Measurements from ENCODE around the gene CUTA.

CUTA gene

DNA sequence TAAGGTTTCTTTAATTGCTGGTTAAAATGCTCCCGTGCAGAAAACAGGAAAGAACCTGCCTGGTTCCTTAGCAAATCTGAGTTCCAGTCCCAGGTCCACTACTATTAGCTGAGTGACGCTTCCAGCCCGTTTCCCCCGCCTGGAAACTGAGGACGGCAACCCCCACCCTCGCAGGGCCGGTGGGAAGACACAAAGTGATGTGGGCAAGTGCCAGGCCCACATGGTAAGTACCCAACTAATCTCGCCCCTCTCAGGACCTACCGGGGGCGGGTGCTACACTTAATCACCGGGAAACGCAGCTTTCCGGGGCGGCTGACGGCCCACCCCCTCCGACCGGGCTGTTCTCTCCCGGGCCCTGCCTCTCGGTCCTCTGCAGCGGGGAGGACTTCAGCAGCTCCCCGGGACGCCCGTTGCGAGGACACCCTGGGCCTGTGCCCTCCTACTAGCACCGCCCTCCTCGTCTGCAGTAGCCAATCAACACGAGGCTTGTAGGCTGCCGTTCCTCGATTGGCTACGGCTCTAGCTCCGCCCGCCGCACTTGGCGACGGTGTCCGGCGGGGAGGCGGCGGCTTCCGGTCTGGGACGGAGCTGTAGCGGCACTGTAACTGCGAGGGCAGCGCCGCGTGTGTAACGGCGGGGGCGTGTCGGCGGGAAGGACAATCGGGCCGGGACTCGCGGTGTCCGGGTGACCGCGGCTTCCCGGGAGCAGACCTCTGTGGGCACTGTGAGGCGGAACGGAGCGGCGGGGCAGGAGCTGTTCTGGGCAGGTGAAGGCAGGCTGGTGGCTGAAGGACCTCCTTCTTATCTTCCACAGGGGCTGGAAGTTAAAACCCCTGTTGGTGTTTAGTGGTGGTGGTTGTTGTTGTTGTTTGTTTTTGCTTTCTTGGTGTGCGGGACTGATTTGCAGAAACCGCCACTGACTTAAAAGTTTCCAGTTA, 36.4 kb upstream of the CUTA start, which contains the start of gene ZBTB9 (continued):
- TF ChIP-seq, protein P1, sequence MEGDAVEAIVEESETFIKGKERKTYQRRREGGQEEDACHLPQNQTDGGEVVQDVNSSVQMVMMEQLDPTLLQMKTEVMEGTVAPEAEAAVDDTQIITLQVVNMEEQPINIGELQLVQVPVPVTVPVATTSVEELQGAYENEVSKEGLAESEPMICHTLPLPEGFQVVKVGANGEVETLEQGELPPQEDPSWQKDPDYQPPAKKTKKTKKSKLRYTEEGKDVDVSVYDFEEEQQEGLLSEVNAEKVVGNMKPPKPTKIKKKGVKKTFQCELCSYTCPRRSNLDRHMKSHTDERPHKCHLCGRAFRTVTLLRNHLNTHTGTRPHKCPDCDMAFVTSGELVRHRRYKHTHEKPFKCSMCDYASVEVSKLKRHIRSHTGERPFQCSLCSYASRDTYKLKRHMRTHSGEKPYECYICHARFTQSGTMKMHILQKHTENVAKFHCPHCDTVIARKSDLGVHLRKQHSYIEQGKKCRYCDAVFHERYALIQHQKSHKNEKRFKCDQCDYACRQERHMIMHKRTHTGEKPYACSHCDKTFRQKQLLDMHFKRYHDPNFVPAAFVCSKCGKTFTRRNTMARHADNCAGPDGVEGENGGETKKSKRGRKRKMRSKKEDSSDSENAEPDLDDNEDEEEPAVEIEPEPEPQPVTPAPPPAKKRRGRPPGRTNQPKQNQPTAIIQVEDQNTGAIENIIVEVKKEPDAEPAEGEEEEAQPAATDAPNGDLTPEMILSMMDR (tag by site-specific recombination; IDR thresholded peaks at IDR 0.05): peak; percentile 24; the same call in 1 of the 2 replicates
- TF ChIP-seq, protein P2, sequence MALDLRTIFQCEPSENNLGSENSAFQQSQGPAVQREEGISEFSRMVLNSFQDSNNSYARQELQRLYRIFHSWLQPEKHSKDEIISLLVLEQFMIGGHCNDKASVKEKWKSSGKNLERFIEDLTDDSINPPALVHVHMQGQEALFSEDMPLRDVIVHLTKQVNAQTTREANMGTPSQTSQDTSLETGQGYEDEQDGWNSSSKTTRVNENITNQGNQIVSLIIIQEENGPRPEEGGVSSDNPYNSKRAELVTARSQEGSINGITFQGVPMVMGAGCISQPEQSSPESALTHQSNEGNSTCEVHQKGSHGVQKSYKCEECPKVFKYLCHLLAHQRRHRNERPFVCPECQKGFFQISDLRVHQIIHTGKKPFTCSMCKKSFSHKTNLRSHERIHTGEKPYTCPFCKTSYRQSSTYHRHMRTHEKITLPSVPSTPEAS (tag by site-specific recombination; IDR thresholded peaks at IDR 0.05): no peak
- TF ChIP-seq ZNF121 (tag by site-specific recombination; IDR thresholded peaks at IDR 0.05) (0 out of 2 replicates have a peak, but pooled peaks have one; percentile 58), ZNF626 (tag by site-specific recombination; IDR thresholded peaks at IDR 0.05) (no peak), ZNF521 (tag by site-specific recombination; IDR thresholded peaks at IDR 0.05) (no peak), OVOL3 (tag by site-specific recombination; IDR thresholded peaks at IDR 0.05) (no peak; the same call in 1 of the 2 replicates), ZBTB20 (tag by site-specific recombination; IDR thresholded peaks at IDR 0.05) (peak; percentile 94), RBAK (tag by site-specific recombination; IDR thresholded peaks at IDR 0.05) (no peak), ZNF302 (tag by site-specific recombination; IDR thresholded peaks at IDR 0.05; ENCODE audit: low read depth) (no peak), ZNF341 (tag by site-specific recombination; IDR thresholded peaks at IDR 0.05; ENCODE audit: low read depth) (peak; percentile 98), ZNF701 (tag by site-specific recombination; IDR thresholded peaks at IDR 0.05) (no peak), ZNF777 (tag by site-specific recombination; IDR thresholded peaks at IDR 0.05; ENCODE audit: borderline replicate concordance) (no peak), GFI1B (tag by site-specific recombination; IDR thresholded peaks at IDR 0.05) (no peak), ZNF169 (tag by site-specific recombination; IDR thresholded peaks at IDR 0.05) (no peak), ZNF366 (tag by site-specific recombination; conservative IDR thresholded peaks at IDR 0.05) (no peak), REPIN1 (tag by site-specific recombination; IDR thresholded peaks at IDR 0.05; ENCODE audit: low read depth) (no peak), SALL2 (tag by site-specific recombination; IDR thresholded peaks at IDR 0.05; ENCODE audit: borderline replicate concordance) (no peak), ZNF558 (tag by site-specific recombination; IDR thresholded peaks at IDR 0.05) (no peak), MZF1 (tag by site-specific recombination; IDR thresholded peaks at IDR 0.05; ENCODE audit: borderline replicate concordance) (0 out of 2 replicates have a peak, but pooled peaks have one; percentile 18), SCRT2 (tag by site-specific recombination; IDR thresholded peaks at IDR 0.05) (no peak), ZNF138 (tag by site-specific recombination; IDR thresholded peaks at IDR 0.05; ENCODE audit: borderline replicate concordance) (no peak), ZNF423 (tag by site-specific recombination; IDR thresholded peaks at IDR 0.05) (peak; percentile 89), ZNF174 (tag by site-specific recombination; IDR thresholded peaks at IDR 0.05) (no peak), ZBTB21 (tag by site-specific recombination; IDR thresholded peaks at IDR 0.05) (no peak), HOXC10 (CRISPR knock-in tag; IDR thresholded peaks at IDR 0.05) (no peak), ZNF549 (tag by site-specific recombination; IDR thresholded peaks at IDR 0.05) (no peak), ZNF629 (tag by site-specific recombination; IDR thresholded peaks at IDR 0.05) (0 out of 2 replicates have a peak, but pooled peaks have one; percentile 53), ZBTB48 (tag by site-specific recombination; IDR thresholded peaks at IDR 0.05) (peak; percentile 63; the same call in 1 of the 2 replicates), TCF7L2 (IDR thresholded peaks at IDR 0.05; ENCODE audit: borderline replicate concordance, low read depth, low read length) (no peak), ZNF791 (tag by site-specific recombination; IDR thresholded peaks at IDR 0.05) (no peak), ZNF510 (tag by site-specific recombination; IDR thresholded peaks at IDR 0.05; ENCODE audit: insufficient replicate concordance) (no peak), GLIS2 (tag by site-specific recombination; IDR thresholded peaks at IDR 0.05) (peak; percentile 92)
- TF ChIP-seq, protein P3, sequence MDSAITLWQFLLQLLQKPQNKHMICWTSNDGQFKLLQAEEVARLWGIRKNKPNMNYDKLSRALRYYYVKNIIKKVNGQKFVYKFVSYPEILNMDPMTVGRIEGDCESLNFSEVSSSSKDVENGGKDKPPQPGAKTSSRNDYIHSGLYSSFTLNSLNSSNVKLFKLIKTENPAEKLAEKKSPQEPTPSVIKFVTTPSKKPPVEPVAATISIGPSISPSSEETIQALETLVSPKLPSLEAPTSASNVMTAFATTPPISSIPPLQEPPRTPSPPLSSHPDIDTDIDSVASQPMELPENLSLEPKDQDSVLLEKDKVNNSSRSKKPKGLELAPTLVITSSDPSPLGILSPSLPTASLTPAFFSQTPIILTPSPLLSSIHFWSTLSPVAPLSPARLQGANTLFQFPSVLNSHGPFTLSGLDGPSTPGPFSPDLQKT (IDR thresholded peaks at IDR 0.05; ENCODE audit: borderline replicate concordance, low read depth, low read length): peak; percentile 74; the same call in 1 of the 2 replicates
- TF ChIP-seq, protein P4, sequence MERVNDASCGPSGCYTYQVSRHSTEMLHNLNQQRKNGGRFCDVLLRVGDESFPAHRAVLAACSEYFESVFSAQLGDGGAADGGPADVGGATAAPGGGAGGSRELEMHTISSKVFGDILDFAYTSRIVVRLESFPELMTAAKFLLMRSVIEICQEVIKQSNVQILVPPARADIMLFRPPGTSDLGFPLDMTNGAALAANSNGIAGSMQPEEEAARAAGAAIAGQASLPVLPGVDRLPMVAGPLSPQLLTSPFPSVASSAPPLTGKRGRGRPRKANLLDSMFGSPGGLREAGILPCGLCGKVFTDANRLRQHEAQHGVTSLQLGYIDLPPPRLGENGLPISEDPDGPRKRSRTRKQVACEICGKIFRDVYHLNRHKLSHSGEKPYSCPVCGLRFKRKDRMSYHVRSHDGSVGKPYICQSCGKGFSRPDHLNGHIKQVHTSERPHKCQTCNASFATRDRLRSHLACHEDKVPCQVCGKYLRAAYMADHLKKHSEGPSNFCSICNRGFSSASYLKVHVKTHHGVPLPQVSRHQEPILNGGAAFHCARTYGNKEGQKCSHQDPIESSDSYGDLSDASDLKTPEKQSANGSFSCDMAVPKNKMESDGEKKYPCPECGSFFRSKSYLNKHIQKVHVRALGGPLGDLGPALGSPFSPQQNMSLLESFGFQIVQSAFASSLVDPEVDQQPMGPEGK (tag by site-specific recombination; IDR thresholded peaks at IDR 0.05): peak; percentile 98
- TF ChIP-seq, protein P5, sequence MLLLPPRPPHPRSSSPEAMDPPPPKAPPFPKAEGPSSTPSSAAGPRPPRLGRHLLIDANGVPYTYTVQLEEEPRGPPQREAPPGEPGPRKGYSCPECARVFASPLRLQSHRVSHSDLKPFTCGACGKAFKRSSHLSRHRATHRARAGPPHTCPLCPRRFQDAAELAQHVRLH (tag by site-specific recombination; IDR thresholded peaks at IDR 0.05): peak; percentile 27; the same call in 1 of the 2 replicates

Measured in HEK293 (cell line).